ENCODE measurements around the gene AEBP1.
A peak's percentile ranks its signal among the peaks of the same experiment; 100 is the strongest.

AEBP1 gene

GRCh38 chr7:44067064-44067951, 36.8 kb upstream of the AEBP1 start:
- DNase-seq, result no peak

GRCh38 chr7:44068054-44068453, 36.1 kb upstream of the AEBP1 start:
- no peak for DNase-seq

- DNase-seq, result no peak
Observed at GRCh38 chr7:44071726-44072363, 32.3 kb upstream of the AEBP1 start.

- DNase-seq, result peak; percentile 87
Observed at GRCh38 chr7:44072364-44073231, 31.5 kb upstream of the AEBP1 start.

- DNase-seq, result no peak
Observed at GRCh38 chr7:44073664-44074348, 30.3 kb upstream of the AEBP1 start.

- no peak for DNase-seq
Observed at GRCh38 chr7:44074349-44074695, 29.8 kb upstream of the AEBP1 start.

GRCh38 chr7:44075296-44076075, 28.7 kb upstream of the AEBP1 start:
- DNase-seq, result no peak

- no peak for DNase-seq
Observed at GRCh38 chr7:44076101-44076895, 27.8 kb upstream of the AEBP1 start.

GRCh38 chr7:44077061-44077460, 27.1 kb upstream of the AEBP1 start:
- DNase-seq, result no peak

GRCh38 chr7:44077681-44078091, 26.5 kb upstream of the AEBP1 start:
- no peak for DNase-seq

- no peak for DNase-seq
Observed at GRCh38 chr7:44078521-44078920, 25.6 kb upstream of the AEBP1 start.

- DNase-seq, result no peak
Observed at GRCh38 chr7:44079331-44080021, 24.7 kb upstream of the AEBP1 start.

- DNase-seq, result no peak
Observed at GRCh38 chr7:44080118-44080517, 24.0 kb upstream of the AEBP1 start.

- no peak for DNase-seq
Observed at GRCh38 chr7:44080686-44081265, 23.4 kb upstream of the AEBP1 start.

GRCh38 chr7:44081266-44081748, 22.8 kb upstream of the AEBP1 start:
- no peak for DNase-seq

GRCh38 chr7:44082541-44083207, 21.5 kb upstream of the AEBP1 start:
- peak; percentile 99 for DNase-seq

- no peak for DNase-seq
Observed at GRCh38 chr7:44083796-44084195, 20.3 kb upstream of the AEBP1 start.

GRCh38 chr7:44084701-44085100, 19.4 kb upstream of the AEBP1 start:
- DNase-seq, result peak; percentile 61

- no peak for DNase-seq
Observed at GRCh38 chr7:44085546-44085945, 18.6 kb upstream of the AEBP1 start.
